ENCODE data around the gene TRMT11. TPM values are rescaled to one million over a fixed set of nuclear protein-coding genes. Genes with fewer than 3 reads are reported as not detected.

The TRMT11 gene
- total and polyA plus RNA-seq, 2 of the 13 experiments (the other 11 are each of a cell fraction or from before 2014, with no cell fraction given), result 42.2 to 81.9 TPM

GRCh38 chr6:125942672-125943527, 43.4 kb upstream of the TRMT11 start (continued):
- TF ChIP-seq TBL1XR1 (IDR thresholded peaks at IDR 0.05; ENCODE audit: borderline replicate concordance, low read length, partially characterized antibody), result no peak
- TF ChIP-seq FUBP1 (CRISPR knock-in tag; IDR thresholded peaks at IDR 0.05; ENCODE audit: borderline replicate concordance), result no peak
- TF ChIP-seq ESRRA (CRISPR knock-in tag; IDR thresholded peaks at IDR 0.05; ENCODE audit: low read depth), result 0 out of 2 replicates have a peak, but pooled peaks have one; percentile 17
- TF ChIP-seq PATZ1 (CRISPR knock-in tag; IDR thresholded peaks at IDR 0.05), result no peak
- TF ChIP-seq ZHX2 (IDR thresholded peaks at IDR 0.05; ENCODE audit: low read depth), result no peak
- no peak for TF ChIP-seq ZHX2 (CRISPR knock-in tag; IDR thresholded peaks at IDR 0.05; ENCODE audit: borderline replicate concordance)
- TF ChIP-seq ZNF772 (CRISPR knock-in tag; IDR thresholded peaks at IDR 0.05), result no peak
- TF ChIP-seq CHD4 (IDR thresholded peaks at IDR 0.05; ENCODE audit: borderline replicate concordance, low read length), result no peak
- TF ChIP-seq KDM5A (IDR thresholded peaks at IDR 0.05; ENCODE audit: borderline replicate concordance, low read length), result no peak
- no peak for TF ChIP-seq FIP1L1 (IDR thresholded peaks at IDR 0.05; ENCODE audit: borderline replicate concordance, insufficient read depth, low read depth, low read length)
- no peak for TF ChIP-seq ZNF580 (CRISPR knock-in tag; IDR thresholded peaks at IDR 0.05; ENCODE audit: borderline replicate concordance, low read depth)
- no peak for TF ChIP-seq ZNF672 (CRISPR knock-in tag; IDR thresholded peaks at IDR 0.05)
- TF ChIP-seq EHMT2 (IDR thresholded peaks at IDR 0.05; ENCODE audit: borderline replicate concordance, low read depth, low read length), result no peak; the same call in 1 of the 2 replicates
- no peak; the same call in 1 of the 2 replicates for TF ChIP-seq SIX1 (CRISPR knock-in tag; IDR thresholded peaks at IDR 0.05; ENCODE audit: borderline replicate concordance)
- TF ChIP-seq PPARG (CRISPR knock-in tag; conservative IDR thresholded peaks at IDR 0.05), result peak; percentile 88
- TF ChIP-seq SETDB1 (CRISPR knock-in tag; IDR thresholded peaks at IDR 0.05; ENCODE audit: borderline replicate concordance), result no peak
- TF ChIP-seq JUN (CRISPR knock-in tag; IDR thresholded peaks at IDR 0.05), result peak; percentile 55; the same call in 1 of the 2 replicates
- TF ChIP-seq ZNF746 (CRISPR knock-in tag; IDR thresholded peaks at IDR 0.05), result no peak
- no peak for TF ChIP-seq KAT8 (CRISPR knock-in tag; IDR thresholded peaks at IDR 0.05)

All from HepG2 (cell line).